NK-92 (cell line): ENCODE results near the gene SCAI.
"Not testable (repeated sequence)": the region's sequence is repeated elsewhere in the genome, so short reads cannot be mapped to it uniquely, and the experiment has no call there.

Source experiments
- DNase-seq: peaks from one replicate; lab custom pipeline; 2025; ENCODE audit not compliant: unreplicated experiment; lab: John Stamatoyannopoulos, UW

The SCAI gene

GRCh38 chr9:125038166-125038565, 105.2 kb downstream of the SCAI start:
- no peak for DNase-seq

- DNase-seq: no peak
These were observed 115.3 kb downstream of the SCAI start for GRCh38 chr9:125028041-125028440.

- DNase-seq: no peak
These were observed 118.4 kb downstream of the SCAI start for GRCh38 chr9:125024917-125025316.

- no peak for DNase-seq
These were observed 122.3 kb downstream of the SCAI start for GRCh38 chr9:125021069-125021468.

GRCh38 chr9:125015655-125016054, 127.7 kb downstream of the SCAI start:
- not testable (repeated sequence) for DNase-seq

- DNase-seq: not testable (repeated sequence)
These were observed 131.3 kb downstream of the SCAI start for GRCh38 chr9:125012013-125012412.

GRCh38 chr9:125008599-125008998, 134.7 kb downstream of the SCAI start:
- DNase-seq: no peak

- DNase-seq: no peak
These were observed 140.0 kb downstream of the SCAI start for GRCh38 chr9:125003332-125003731.

GRCh38 chr9:124983698-124984097, 159.6 kb downstream of the SCAI start:
- no peak for DNase-seq

- DNase-seq: no peak
These were observed 162.9 kb downstream of the SCAI start for GRCh38 chr9:124980431-124980830.

- DNase-seq: no peak
These were observed 168.2 kb downstream of the SCAI start for GRCh38 chr9:124975131-124975530.

- no peak for DNase-seq
These were observed 169.5 kb downstream of the SCAI start for GRCh38 chr9:124973807-124974206.

- no peak for DNase-seq
These were observed 171.0 kb downstream of the SCAI start for GRCh38 chr9:124972241-124972770.

- no peak for DNase-seq
These were observed 173.9 kb downstream of the SCAI start for GRCh38 chr9:124969401-124969800.

- no peak for DNase-seq
These were observed 175.1 kb downstream of the SCAI start for GRCh38 chr9:124968238-124968637.

- not testable (repeated sequence) for DNase-seq
These were observed 177.4 kb downstream of the SCAI start for GRCh38 chr9:124965775-124966568.

GRCh38 chr9:124964604-124965003, 178.7 kb downstream of the SCAI start:
- no peak for DNase-seq

- DNase-seq: no peak
These were observed 179.3 kb downstream of the SCAI start for GRCh38 chr9:124964056-124964455.

GRCh38 chr9:124960409-124960752, 182.9 kb downstream of the SCAI start:
- DNase-seq: no peak

GRCh38 chr9:124959671-124960408, 183.5 kb downstream of the SCAI start:
- not testable (repeated sequence) for DNase-seq

GRCh38 chr9:124954255-124954654, 189.1 kb downstream of the SCAI start:
- DNase-seq: no peak

- DNase-seq: no peak
These were observed 193.1 kb downstream of the SCAI start for GRCh38 chr9:124950050-124950718.
